ENCODE measurements around the gene GALNT1.

DNA sequence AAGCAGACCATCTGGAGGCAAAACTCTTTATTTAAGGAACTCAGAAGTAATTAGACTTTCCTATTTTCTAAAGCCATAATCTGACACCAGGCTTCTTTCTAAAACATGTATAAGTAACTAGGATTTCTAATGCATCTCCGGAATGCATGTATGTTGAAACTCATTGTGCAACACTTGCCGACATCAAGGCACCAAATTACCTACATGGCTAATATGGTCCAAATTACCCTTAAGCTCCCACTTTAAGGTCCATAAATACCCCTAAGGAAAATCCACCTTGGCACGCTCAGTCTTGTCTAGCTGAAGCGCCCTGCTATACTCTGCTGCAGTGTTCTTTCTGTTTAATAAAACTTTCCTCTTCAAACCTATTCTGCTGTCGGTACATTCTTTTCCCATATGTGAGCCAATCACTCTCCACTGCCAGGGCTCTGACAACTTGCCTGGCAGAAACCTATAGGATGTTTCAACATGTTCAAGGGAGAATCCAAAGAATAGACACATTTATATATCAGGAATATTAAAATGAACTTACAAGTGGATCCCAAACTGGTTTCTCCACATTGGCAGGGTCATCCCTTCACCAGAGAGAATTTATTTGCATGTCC, 171.9 kb downstream of the GALNT1 start:
- no peak for TF ChIP-seq POLR2A (IDR thresholded peaks at IDR 0.05)
- TF ChIP-seq, protein P1, sequence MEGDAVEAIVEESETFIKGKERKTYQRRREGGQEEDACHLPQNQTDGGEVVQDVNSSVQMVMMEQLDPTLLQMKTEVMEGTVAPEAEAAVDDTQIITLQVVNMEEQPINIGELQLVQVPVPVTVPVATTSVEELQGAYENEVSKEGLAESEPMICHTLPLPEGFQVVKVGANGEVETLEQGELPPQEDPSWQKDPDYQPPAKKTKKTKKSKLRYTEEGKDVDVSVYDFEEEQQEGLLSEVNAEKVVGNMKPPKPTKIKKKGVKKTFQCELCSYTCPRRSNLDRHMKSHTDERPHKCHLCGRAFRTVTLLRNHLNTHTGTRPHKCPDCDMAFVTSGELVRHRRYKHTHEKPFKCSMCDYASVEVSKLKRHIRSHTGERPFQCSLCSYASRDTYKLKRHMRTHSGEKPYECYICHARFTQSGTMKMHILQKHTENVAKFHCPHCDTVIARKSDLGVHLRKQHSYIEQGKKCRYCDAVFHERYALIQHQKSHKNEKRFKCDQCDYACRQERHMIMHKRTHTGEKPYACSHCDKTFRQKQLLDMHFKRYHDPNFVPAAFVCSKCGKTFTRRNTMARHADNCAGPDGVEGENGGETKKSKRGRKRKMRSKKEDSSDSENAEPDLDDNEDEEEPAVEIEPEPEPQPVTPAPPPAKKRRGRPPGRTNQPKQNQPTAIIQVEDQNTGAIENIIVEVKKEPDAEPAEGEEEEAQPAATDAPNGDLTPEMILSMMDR (IDR thresholded peaks at IDR 0.05): no peak

Measured in testis (tissue), 2 donors.